Heart left ventricle (tissue), 13 donors: ENCODE results near the gene PSRC1.

Experiments
- POLR2A ChIP-seq, 2 donors: fragments of 450-650 bp; IDR thresholded peaks; one replicate each; pipeline ENCODE4 v1.6.1; 2017; ENCODE audit warnings: antibody characterized with exemption in 2 of 2, mild to moderate bottlenecking in 2 of 2, moderate library complexity in 2 of 2
- TF ChIP-seq, protein P1 (sequence below), 12 donors: fragments of 200-600 bp; sonication (generic) in 4 of 12; IDR thresholded peaks; one replicate each; pipeline versions ENCODE4 v1.5.0 to v1.8.0; 2018 to 2022; ENCODE audit warnings: antibody characterized with exemption in 12 of 12, mild to moderate bottlenecking in 5 of 12
- donor health status: ischemic (EF 13 %, LVEDD 7.1; RV severe dilation, severe dysfunction).
- donor health status: DM: no; HTN: yes; CAD: no.
- donor health status: DM: no; HTN: no; CAD: no.
- donor health status: ischemic (EF 25% LVEDD 6.9; RV normal size, moderate dysfunction).
- donor health status: ischemic (EF 25% LVEDD 5.7; RV mildly dilated, moderate dysfunction).
- donor health status: ischemic (EF 35%, LVEDD 5.7; RV mildly dilated, moderate dysfunction).
- donor health status: nonischemic (EF 11% LVEDD 7.7; RV severe dilation, severe dysfunction).
- donor health status: DM: yes; HTN: yes; CAD: no.
- donor health status: PGD.
- donor health status: ischemic (EF 29% LVEDD 5.4; RV normal size, mild dysfunction).
- donor health status: nonischemic (EF 23%, LVEDD 6.1; RV moderate dilation, normal function).

DNA sequence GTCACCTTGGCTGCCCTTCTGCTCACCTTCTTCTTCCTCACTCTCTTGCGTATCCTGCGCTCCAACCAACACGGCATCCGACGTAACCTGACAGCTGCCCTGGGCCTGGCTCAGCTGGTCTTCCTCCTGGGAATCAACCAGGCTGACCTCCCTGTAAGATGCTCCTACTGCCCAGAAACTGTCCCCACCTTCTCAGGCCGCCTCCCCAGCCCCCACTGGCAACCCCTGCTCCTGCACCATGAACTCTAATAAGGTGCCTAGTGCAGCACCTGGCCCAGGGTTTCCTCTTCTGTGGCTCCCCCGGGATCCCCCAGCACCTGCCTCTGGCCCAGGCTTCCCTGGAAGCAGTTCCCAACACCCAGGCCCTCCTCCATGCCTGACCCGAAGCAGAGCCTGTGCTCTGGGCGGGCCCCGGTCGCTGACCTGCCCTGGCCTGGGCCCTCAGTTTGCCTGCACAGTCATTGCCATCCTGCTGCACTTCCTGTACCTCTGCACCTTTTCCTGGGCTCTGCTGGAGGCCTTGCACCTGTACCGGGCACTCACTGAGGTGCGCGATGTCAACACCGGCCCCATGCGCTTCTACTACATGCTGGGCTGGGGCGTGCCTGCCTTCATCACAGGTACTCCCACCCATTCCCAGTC, 12.8 kb downstream of the PSRC1 start:
- TF ChIP-seq, protein P1, sequence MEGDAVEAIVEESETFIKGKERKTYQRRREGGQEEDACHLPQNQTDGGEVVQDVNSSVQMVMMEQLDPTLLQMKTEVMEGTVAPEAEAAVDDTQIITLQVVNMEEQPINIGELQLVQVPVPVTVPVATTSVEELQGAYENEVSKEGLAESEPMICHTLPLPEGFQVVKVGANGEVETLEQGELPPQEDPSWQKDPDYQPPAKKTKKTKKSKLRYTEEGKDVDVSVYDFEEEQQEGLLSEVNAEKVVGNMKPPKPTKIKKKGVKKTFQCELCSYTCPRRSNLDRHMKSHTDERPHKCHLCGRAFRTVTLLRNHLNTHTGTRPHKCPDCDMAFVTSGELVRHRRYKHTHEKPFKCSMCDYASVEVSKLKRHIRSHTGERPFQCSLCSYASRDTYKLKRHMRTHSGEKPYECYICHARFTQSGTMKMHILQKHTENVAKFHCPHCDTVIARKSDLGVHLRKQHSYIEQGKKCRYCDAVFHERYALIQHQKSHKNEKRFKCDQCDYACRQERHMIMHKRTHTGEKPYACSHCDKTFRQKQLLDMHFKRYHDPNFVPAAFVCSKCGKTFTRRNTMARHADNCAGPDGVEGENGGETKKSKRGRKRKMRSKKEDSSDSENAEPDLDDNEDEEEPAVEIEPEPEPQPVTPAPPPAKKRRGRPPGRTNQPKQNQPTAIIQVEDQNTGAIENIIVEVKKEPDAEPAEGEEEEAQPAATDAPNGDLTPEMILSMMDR (IDR thresholded peaks at IDR 0.05) = no peak
- TF ChIP-seq POLR2A (IDR thresholded peaks at IDR 0.05) = no peak
